MM.1S (cell line): Measurements from ENCODE around the gene TMEM37.

ENCODE experiments used
- CTCF ChIP-seq: fragments of 300-600 bp; sonication (generic); IDR thresholded peaks from 2 replicates; pipeline ENCODE4 v1.5.1; 2016; ENCODE audit warnings: antibody characterized with exemption, low read length, mixed read lengths
- EZH2 ChIP-seq: fragments of 300-600 bp; sonication (generic); optimal IDR thresholded peaks from 2 replicates; pipeline ENCODE3; 2017; ENCODE audit warnings: low read depth, mild to moderate bottlenecking, antibody characterized with exemption, low read length, mixed read lengths

- TF ChIP-seq EZH2 (no peak), CTCF (no peak)
These were observed 3.7 kb downstream of the TMEM37 start for GRCh38 chr2:119435081-119435952.
